ENCODE results near the gene NACC2. TPM values are rescaled to one million over a fixed set of nuclear protein-coding genes. Genes with fewer than 3 reads are reported as not detected.

NACC2 gene
- total and polyA plus RNA-seq, 2 donors (not counting 3 experiments of a cell fraction or from before 2014, with no cell fraction given) = 15.8 to 27.1 TPM

DNA sequence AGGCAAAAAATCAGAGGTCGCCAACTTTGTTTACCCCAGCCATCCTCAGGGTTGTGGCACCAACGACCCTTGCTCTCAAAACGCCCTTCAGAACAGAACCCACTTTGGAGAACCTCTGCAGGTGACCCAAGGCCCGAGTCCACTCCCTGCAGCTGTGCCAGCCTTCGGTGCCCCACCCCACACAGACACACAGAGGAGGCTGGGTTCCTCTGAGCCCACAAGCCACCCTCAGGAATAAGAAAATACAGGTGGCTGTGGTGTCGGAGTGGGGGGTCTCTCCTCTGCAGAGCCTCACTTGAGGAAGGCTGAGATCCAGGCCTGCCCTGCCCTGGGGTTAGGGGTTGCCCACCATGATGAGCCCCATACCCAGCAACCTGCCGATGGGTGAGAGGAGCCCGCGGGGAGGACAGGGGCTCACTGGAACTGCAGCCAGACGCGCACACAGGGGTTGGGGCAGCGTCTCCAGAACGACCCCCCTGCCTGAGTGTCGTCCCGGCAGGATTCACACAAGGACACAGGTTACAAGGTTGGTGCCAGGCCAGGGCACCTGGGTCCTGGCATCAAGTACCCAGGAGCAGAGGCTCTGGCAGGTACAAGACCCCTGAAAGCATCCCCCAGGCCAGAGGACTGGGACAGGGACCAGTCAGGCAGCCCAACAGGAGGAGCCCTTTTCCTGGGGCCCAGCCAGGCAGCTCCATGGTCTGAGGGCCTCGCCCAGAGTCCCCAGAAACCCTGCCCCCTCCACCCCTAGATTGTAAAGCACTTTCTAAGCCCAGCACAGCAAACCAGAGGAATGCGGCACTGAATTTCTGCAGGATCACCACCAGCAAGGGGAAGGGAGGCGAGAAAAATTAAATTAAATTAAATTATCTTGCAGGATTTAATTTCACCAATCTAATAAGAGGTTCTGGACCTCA, 40.0 kb downstream of the NACC2 start:
- dilution Hi-C loops (cut with MboI; ENCODE audit: extremely low pct_ligation_motif_present, low sequenced_read_pairs) = no loop called here
- Histone ChIP-seq H4K20me1 (replicated peaks; ENCODE audit: control insufficient read depth, extremely low read depth, insufficient read depth, low read length) (no peaks in the 10 kb centered on the region), H3K4me2 (ENCODE audit: insufficient read depth, low read length) (no peak overlapping the region), H3K9ac (replicated peaks; ENCODE audit: extremely low read depth, insufficient read depth, low read length) (no peak overlapping the region), H3K9me3 (replicated peaks; ENCODE audit: control insufficient read depth, insufficient read depth, low read length) (no peaks in the 10 kb centered on the region), H3K27me3 (ENCODE audit: control insufficient read depth in 2 of 2, insufficient read depth in 2 of 2, low read length in 2 of 2) (no peaks in the 10 kb centered on the region), H3K9me1 (replicated peaks; ENCODE audit: control insufficient read depth, extremely low read depth, insufficient read depth, low read length) (no peaks in the 10 kb centered on the region), H2AFZ (ENCODE audit: low read depth, low read length) (no peak overlapping the region), H3K27ac (ENCODE audit: insufficient read depth, low read depth, low read length) (no peak overlapping the region), H3K4me1 (ENCODE audit: control insufficient read depth, extremely low read depth, insufficient read depth, low read length) (peaks cover 24% of the 10 kb centered on the region), H3K79me2 (ENCODE audit: control insufficient read depth, insufficient read depth, low read length) (peaks cover 43% of the 10 kb centered on the region), H3K36me3 (ENCODE audit: control insufficient read depth in 2 of 2, extremely low read depth in 1 of 2, insufficient read depth in 2 of 2, low read length in 2 of 2) (peaks cover 0 to 2% of the 10 kb centered on the region in 2 experiments), H3K4me3 (replicated peaks in 1 of 3; ENCODE audit: insufficient read depth in 1 of 3, low read depth in 1 of 3, low read length in 3 of 3) (no peak overlapping the region)
- TF ChIP-seq EZH2 (IDR thresholded peaks at IDR 0.05; ENCODE audit: borderline replicate concordance, low read depth, low read length, severe bottlenecking) = no peak
- no peak for TF ChIP-seq FOS (IDR thresholded peaks at IDR 0.05; ENCODE audit: borderline replicate concordance, insufficient read depth, low read length)
- ChIA-PET CTCF (interaction anchor here (1.2 to 4.5 kb wide), 3 partner anchors 35 to 87 kb away, joined by 3 to 31 read pairs (median 18); no protein-coding TSS in a partner anchor), POLR2A (no interaction called here)
- no TSS peak for BruUV-seq (replicated peaks)
- DNase-seq (ENCODE audit: low read depth, low spot score) (no peak), FAIRE-seq (no peak)
- intact Hi-C loops (cut with micrococcal nuclease) = loop anchor here (5.0 kb wide), 1 partner anchor 63 kb away; no protein-coding TSS in a partner anchor

DNA sequence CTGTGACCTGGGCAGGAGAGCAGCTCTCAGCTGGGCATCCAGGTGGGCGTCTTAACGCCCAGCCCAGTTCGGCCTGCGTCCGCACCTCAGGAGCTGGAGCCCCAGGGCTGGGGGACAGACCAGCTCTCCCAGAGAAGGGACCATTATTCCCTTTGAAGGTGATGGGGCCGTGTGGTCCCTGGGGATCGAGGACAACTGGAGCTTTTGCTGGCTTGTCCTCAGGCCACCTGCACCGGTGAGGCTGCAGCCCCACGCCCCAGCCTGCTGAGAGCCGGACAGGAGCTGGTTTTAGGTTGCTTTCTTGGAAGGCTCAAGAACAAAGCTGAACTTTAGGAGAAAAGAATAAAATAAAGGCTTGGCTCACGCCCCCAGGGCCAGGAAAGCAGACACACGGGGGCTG, 40.9 kb downstream of the NACC2 start:
- Histone ChIP-seq H2AFZ (ENCODE audit: low read depth, low read length) (no peak overlapping the region), H3K4me2 (ENCODE audit: insufficient read depth, low read length) (no peak overlapping the region), H3K27me3 (ENCODE audit: control insufficient read depth in 2 of 2, insufficient read depth in 2 of 2, low read length in 2 of 2) (no peaks in the 10 kb centered on the region), H4K20me1 (replicated peaks; ENCODE audit: control insufficient read depth, extremely low read depth, insufficient read depth, low read length) (no peaks in the 10 kb centered on the region), H3K9me3 (replicated peaks; ENCODE audit: control insufficient read depth, insufficient read depth, low read length) (no peaks in the 10 kb centered on the region), H3K36me3 (ENCODE audit: control insufficient read depth in 2 of 2, extremely low read depth in 1 of 2, insufficient read depth in 2 of 2, low read length in 2 of 2) (peaks cover 3 to 4% of the 10 kb centered on the region in 2 experiments), H3K9me1 (replicated peaks; ENCODE audit: control insufficient read depth, extremely low read depth, insufficient read depth, low read length) (no peaks in the 10 kb centered on the region), H3K4me3 (replicated peaks in 1 of 3; ENCODE audit: insufficient read depth in 1 of 3, low read depth in 1 of 3, low read length in 3 of 3) (no peak overlapping the region), H3K79me2 (ENCODE audit: control insufficient read depth, insufficient read depth, low read length) (peaks cover 46% of the 10 kb centered on the region), H3K4me1 (ENCODE audit: control insufficient read depth, extremely low read depth, insufficient read depth, low read length) (peaks cover 24% of the 10 kb centered on the region), H3K9ac (replicated peaks; ENCODE audit: extremely low read depth, insufficient read depth, low read length) (no peak overlapping the region), H3K27ac (ENCODE audit: insufficient read depth, low read depth, low read length) (no peak overlapping the region)
- DNase-seq (ENCODE audit: low read depth, low spot score) = no peak
- no TSS peak for BruUV-seq (replicated peaks)
- no peak for TF ChIP-seq JUN (IDR thresholded peaks at IDR 0.05; ENCODE audit: borderline replicate concordance, insufficient read depth, insufficient read length, low read depth)
- no peak for TF ChIP-seq MYC (IDR thresholded peaks at IDR 0.05; ENCODE audit: low read depth, low read length)
- no peak for TF ChIP-seq GATA2 (IDR thresholded peaks at IDR 0.05; ENCODE audit: insufficient read depth, insufficient read length, low read depth, low read length)
- TF ChIP-seq, protein P1, sequence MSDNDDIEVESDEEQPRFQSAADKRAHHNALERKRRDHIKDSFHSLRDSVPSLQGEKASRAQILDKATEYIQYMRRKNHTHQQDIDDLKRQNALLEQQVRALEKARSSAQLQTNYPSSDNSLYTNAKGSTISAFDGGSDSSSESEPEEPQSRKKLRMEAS (IDR thresholded peaks at IDR 0.05; ENCODE audit: insufficient read depth, insufficient read length) = no peak
- no peak for TF ChIP-seq EZH2 (IDR thresholded peaks at IDR 0.05; ENCODE audit: borderline replicate concordance, low read depth, low read length, severe bottlenecking)
- TF ChIP-seq POLR2AphosphoS5 (IDR thresholded peaks at IDR 0.05; ENCODE audit: insufficient read depth, low read depth, low read length) = no peak
- no peak for TF ChIP-seq FOS (IDR thresholded peaks at IDR 0.05; ENCODE audit: borderline replicate concordance, insufficient read depth, low read length)
- no peak for TF ChIP-seq POLR2A (IDR thresholded peaks at IDR 0.05; ENCODE audit: low read depth, low read length)
- TF ChIP-seq CTCF (IDR thresholded peaks at IDR 0.05; ENCODE audit: extremely low read depth in 1 of 2, insufficient read depth in 1 of 2, low read depth in 1 of 2, low read length in 2 of 2) = no peak
- no peak for FAIRE-seq
- intact Hi-C loops (cut with micrococcal nuclease) = loop anchor here (5.0 kb wide), 1 partner anchor 62 kb away; no protein-coding TSS in a partner anchor
- ChIA-PET POLR2A (no interaction called here), CTCF (interaction anchor here (0.7 to 4.5 kb wide), 5 partner anchors 35 to 86 kb away, joined by 3 to 31 read pairs (median 3); no protein-coding TSS in a partner anchor)
- dilution Hi-C loops (cut with MboI; ENCODE audit: extremely low pct_ligation_motif_present, low sequenced_read_pairs) = no loop called here
